KMS-11 (cell line): ENCODE measurements around the gene EPC2.

Source experiments
- H2AFZ ChIP-seq: fragments of 200-600 bp; sonication (generic); 2 replicates; pipeline ENCODE4 v1.6.1; 2016; ENCODE audit warnings: antibody characterized with exemption, mixed run types, low read depth
- H3K27ac ChIP-seq: fragments of 200-600 bp; sonication (generic); 2 replicates; pipeline ENCODE4 v1.6.1; 2016; ENCODE audit warnings: mild to moderate bottlenecking, mixed run types
- H3K27me3 ChIP-seq: fragments of 200-600 bp; sonication (generic); 2 replicates; pipeline ENCODE4 v1.6.1; 2017; ENCODE audit warnings: mild to moderate bottlenecking, low read depth, mixed run types, moderate library complexity; ENCODE audit not compliant: insufficient read depth
- H3K36me3 ChIP-seq: fragments of 200-600 bp; sonication (generic); 2 replicates; pipeline ENCODE4 v1.6.1; 2017; ENCODE audit warnings: mild to moderate bottlenecking, mixed run types; ENCODE audit not compliant: insufficient read depth
- H3K4me1 ChIP-seq: fragments of 200-600 bp; sonication (generic); 2 replicates; pipeline ENCODE4 v1.6.1; 2016; ENCODE audit warnings: mild to moderate bottlenecking, low read depth, mixed run types; ENCODE audit not compliant: poor library complexity, severe bottlenecking
- H3K4me2 ChIP-seq: fragments of 200-600 bp; sonication (generic); 2 replicates; pipeline ENCODE4 v1.7.0; 2016; ENCODE audit warnings: mild to moderate bottlenecking, mixed run types
- H3K4me3 ChIP-seq: fragments of 200-600 bp; sonication (generic); IDR thresholded peaks from 2 replicates; pipeline ENCODE4 v1.6.1; 2017; ENCODE audit warnings: low read depth, low read length, mixed read lengths; ENCODE audit not compliant: insufficient read depth
- H3K79me2 ChIP-seq: fragments of 200-600 bp; sonication (generic); 2 replicates; pipeline ENCODE4 v1.6.1; 2016; ENCODE audit warnings: low read depth, mixed run types; ENCODE audit not compliant: insufficient read depth
- H3K9ac ChIP-seq: fragments of 200-600 bp; sonication (generic); 2 replicates; pipeline ENCODE4 v1.6.1; 2016; ENCODE audit warnings: mild to moderate bottlenecking, mixed run types
- H4K20me1 ChIP-seq: fragments of 200-600 bp; sonication (generic); 2 replicates; pipeline ENCODE4 v1.6.1; 2016; ENCODE audit warnings: mild to moderate bottlenecking, mixed run types; ENCODE audit not compliant: insufficient read depth
- CTCF ChIP-seq: fragments of 200-600 bp; sonication (generic); conservative IDR thresholded peaks from 2 replicates; pipeline ENCODE4 v1.6.1; 2017; ENCODE audit warnings: low read depth, mild to moderate bottlenecking, antibody characterized with exemption, low read length, moderate library complexity, mixed read lengths

EPC2 gene

GRCh38 chr2:148627224-148627623 lies 17.3 kb upstream of the EPC2 start:
- no peaks in the 10 kb centered on the region for H3K27me3 ChIP-seq
- no peak overlapping the region for H3K4me3 ChIP-seq
- no peak overlapping the region for H3K9ac ChIP-seq
- no peaks in the 10 kb centered on the region for H3K36me3 ChIP-seq
- no peak overlapping the region for H2AFZ ChIP-seq
- no peaks in the 10 kb centered on the region for H4K20me1 ChIP-seq
- H3K4me2 ChIP-seq: no peak overlapping the region
- TF ChIP-seq CTCF: no peak
- no peaks in the 10 kb centered on the region for H3K4me1 ChIP-seq
- no peak overlapping the region for H3K27ac ChIP-seq
- no peaks in the 10 kb centered on the region for H3K79me2 ChIP-seq

- no peak for TF ChIP-seq CTCF
- Histone ChIP-seq H3K36me3 (no peaks in the 10 kb centered on the region), H2AFZ (no peak overlapping the region), H4K20me1 (no peaks in the 10 kb centered on the region), H3K79me2 (no peaks in the 10 kb centered on the region), H3K4me1 (no peaks in the 10 kb centered on the region), H3K27ac (no peak overlapping the region), H3K4me2 (no peak overlapping the region), H3K4me3 (no peak overlapping the region), H3K27me3 (no peaks in the 10 kb centered on the region), H3K9ac (no peak overlapping the region)
Measured at GRCh38 chr2:148634749-148635148, 9.8 kb upstream of the EPC2 start.

GRCh38 chr2:148638543-148638942 lies 6.0 kb upstream of the EPC2 start:
- peaks cover 8% of the 10 kb centered on the region for H3K4me1 ChIP-seq
- no peak for TF ChIP-seq CTCF
- no peaks in the 10 kb centered on the region for H4K20me1 ChIP-seq
- no peak overlapping the region for H3K4me2 ChIP-seq
- H2AFZ ChIP-seq: no peak overlapping the region
- 0 out of 2 replicates have a peak, but pooled peaks cover 5% of the 10 kb centered on the region for H3K27me3 ChIP-seq
- H3K9ac ChIP-seq: no peak overlapping the region
- H3K79me2 ChIP-seq: no peaks in the 10 kb centered on the region
- no peak overlapping the region for H3K27ac ChIP-seq
- H3K36me3 ChIP-seq: no peaks in the 10 kb centered on the region
- no peak overlapping the region for H3K4me3 ChIP-seq

GRCh38 chr2:148640767-148641166 lies 3.8 kb upstream of the EPC2 start:
- H3K27ac ChIP-seq: no peak overlapping the region
- no peak overlapping the region for H2AFZ ChIP-seq
- TF ChIP-seq CTCF: no peak
- H3K27me3 ChIP-seq: 0 out of 2 replicates have a peak, but pooled peaks cover 5% of the 10 kb centered on the region
- H3K4me1 ChIP-seq: peaks cover 10% of the 10 kb centered on the region
- H3K9ac ChIP-seq: no peak overlapping the region
- no peaks in the 10 kb centered on the region for H4K20me1 ChIP-seq
- H3K36me3 ChIP-seq: no peaks in the 10 kb centered on the region
- peaks cover 3% of the 10 kb centered on the region; the same call in 1 of the 2 replicates for H3K79me2 ChIP-seq
- no peak overlapping the region for H3K4me3 ChIP-seq
- H3K4me2 ChIP-seq: no peak overlapping the region
